AG10803 (cell line): Measurements from ENCODE around the gene HIVEP2.

Source experiments
- DNase-seq: peaks from one replicate; pipeline ENCODE4 v3.0.0; 2010; ENCODE audit warnings: low read depth
- H3K4me3 ChIP-seq: 2 replicates; pipeline ENCODE4 v1.5.1; 2011; ENCODE audit warnings: mild to moderate bottlenecking, low read length, control low read depth
- CTCF ChIP-seq: conservative IDR thresholded peaks from 2 replicates; pipeline ENCODE4 v1.5.1; 2011; ENCODE audit warnings: mild to moderate bottlenecking, low read length, control low read depth, inconsistent platforms

HIVEP2 gene

GRCh38 chr6:142838821-142839685, 105.9 kb downstream of the HIVEP2 start:
- no peak for DNase-seq
- no peak overlapping the region for H3K4me3 ChIP-seq
- TF ChIP-seq CTCF: no peak

GRCh38 chr6:142835787-142836535, 109.0 kb downstream of the HIVEP2 start:
- DNase-seq: no peak
- no peak for TF ChIP-seq CTCF

DNA sequence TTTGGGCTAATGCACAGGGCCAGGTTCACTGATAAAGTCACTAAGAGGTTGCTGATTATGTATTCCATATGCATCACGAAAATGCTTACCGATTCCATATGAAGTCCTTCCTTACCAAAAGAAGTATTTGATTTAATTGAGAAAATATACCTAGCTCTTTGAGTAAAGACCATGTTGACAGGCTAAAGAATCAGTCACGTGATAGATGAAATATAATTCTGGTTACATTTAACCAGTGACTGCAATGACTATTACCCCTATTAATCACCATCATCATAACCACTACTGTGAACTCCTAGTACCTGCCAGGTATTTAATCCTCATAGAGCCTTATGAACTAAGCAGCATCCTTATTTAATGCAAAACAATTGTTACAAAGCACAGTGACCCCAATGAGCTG, 110.1 kb downstream of the HIVEP2 start:
- TF ChIP-seq CTCF: no peak
- DNase-seq: no peak
- no peak overlapping the region for H3K4me3 ChIP-seq

More at GRCh38 chr6:142835787-142836535, 109.0 kb downstream of the HIVEP2 start:
- H3K4me3 ChIP-seq: no peak overlapping the region

DNA sequence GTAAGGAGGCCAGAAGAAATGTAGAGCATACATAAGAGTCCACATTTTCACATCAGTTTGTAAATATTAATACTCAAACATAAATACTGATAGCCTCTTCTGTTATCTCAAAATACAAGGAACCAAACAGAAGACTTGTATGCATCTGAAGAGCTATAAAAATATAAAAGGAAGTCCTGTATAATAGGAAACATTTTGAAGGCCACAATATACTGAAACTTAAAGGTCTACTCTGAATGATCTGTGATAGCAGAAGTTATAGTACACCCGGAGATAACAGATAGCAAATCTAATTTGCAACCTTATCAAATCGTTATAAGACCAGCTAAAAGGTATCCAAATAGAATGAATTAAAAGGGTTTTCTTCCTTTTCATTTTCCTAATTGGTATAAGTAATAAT, 111.2 kb downstream of the HIVEP2 start:
- TF ChIP-seq CTCF: no peak
- DNase-seq: no peak
- H3K4me3 ChIP-seq: no peak overlapping the region

- H3K4me3 ChIP-seq: no peak overlapping the region
- TF ChIP-seq CTCF: no peak
- peak; percentile 85 for DNase-seq
Observed at GRCh38 chr6:142833054-142833453, 111.9 kb downstream of the HIVEP2 start.

GRCh38 chr6:142830807-142831206, 114.2 kb downstream of the HIVEP2 start:
- DNase-seq: no peak
- no peak overlapping the region for H3K4me3 ChIP-seq
- no peak for TF ChIP-seq CTCF
